ENCODE data around the gene PALLD. TPM values are rescaled to one million over a fixed set of nuclear protein-coding genes. Genes with fewer than 3 reads are reported as not detected.

The PALLD gene
- total RNA-seq, 6 experiments from 2014 or later: 7.7 to 81.6 (median 24.8) TPM

- TF ChIP-seq CTCF (IDR thresholded peaks at IDR 0.05): no peak
These were observed 9.2 kb downstream of the PALLD start for GRCh38 chr4:168506014-168506413.

GRCh38 chr4:168507178-168507815 lies 10.4 kb downstream of the PALLD start:
- ATAC-seq (no peak), DNase-seq (no peak)
- H3K27ac ChIP-seq: no peak overlapping the region

More at GRCh38 chr4:168506014-168506413, 9.2 kb downstream of the PALLD start:
- no peak for ATAC-seq
- 38% methylated on average over 1 of the region's 1 CpG for WGBS (ENCODE audit: insufficient coverage, low coverage, low lambda C conversion rate, missing lambda C conversion rate)
- H3K4me3 ChIP-seq: no peak overlapping the region
- no peaks in the 10 kb centered on the region for H3K36me3 ChIP-seq
- H3K4me1 ChIP-seq: no peaks in the 10 kb centered on the region
- DNase-seq: no peak
- no peak overlapping the region for H3K27ac ChIP-seq
- H3K27me3 ChIP-seq: no peaks in the 10 kb centered on the region
- intact Hi-C loops (cut with DNase I): no loop called here
- H3K9me3 ChIP-seq: no peaks in the 10 kb centered on the region

GRCh38 chr4:168508683-168509082 lies 11.8 kb downstream of the PALLD start:
- 47% methylated on average over 3 of the region's 3 CpGs for WGBS (ENCODE audit: insufficient coverage, low coverage, low lambda C conversion rate, missing lambda C conversion rate)
- TF ChIP-seq CTCF (IDR thresholded peaks at IDR 0.05) (no peak), POLR2A (IDR thresholded peaks at IDR 0.05) (no peak)

More at GRCh38 chr4:168507178-168507815, 10.4 kb downstream of the PALLD start:
- Histone ChIP-seq H3K36me3 (no peaks in the 10 kb centered on the region), H3K4me3 (no peak overlapping the region), H3K9me3 (no peaks in the 10 kb centered on the region), H3K27me3 (no peaks in the 10 kb centered on the region), H3K4me1 (no peaks in the 10 kb centered on the region)
- intact Hi-C loops (cut with DNase I): no loop called here
- 65% methylated on average over 6 of the region's 7 CpGs for WGBS (ENCODE audit: insufficient coverage, low coverage, low lambda C conversion rate, missing lambda C conversion rate)
- no peak for TF ChIP-seq CTCF (IDR thresholded peaks at IDR 0.05)
- no peak for TF ChIP-seq POLR2A (IDR thresholded peaks at IDR 0.05)

GRCh38 chr4:168509786-168510185 lies 12.9 kb downstream of the PALLD start:
- H3K36me3 ChIP-seq: no peaks in the 10 kb centered on the region
- H3K4me1 ChIP-seq: no peaks in the 10 kb centered on the region
- H3K27me3 ChIP-seq: no peaks in the 10 kb centered on the region
- H3K9me3 ChIP-seq: no peaks in the 10 kb centered on the region
- no peak overlapping the region for H3K27ac ChIP-seq
- intact Hi-C loops (cut with DNase I): no loop called here
- ATAC-seq (peak in 1 of 4 donors; percentile 16), DNase-seq (no peak)
- WGBS (ENCODE audit: insufficient coverage, low coverage, low lambda C conversion rate, missing lambda C conversion rate): 53% methylated on average over 4 of the region's 4 CpGs
- TF ChIP-seq CTCF (IDR thresholded peaks at IDR 0.05) (no peak), POLR2A (IDR thresholded peaks at IDR 0.05) (no peak)
- H3K4me3 ChIP-seq: no peak overlapping the region

More at GRCh38 chr4:168508683-168509082, 11.8 kb downstream of the PALLD start:
- Histone ChIP-seq H3K4me3 (no peak overlapping the region), H3K27ac (no peak overlapping the region), H3K36me3 (no peaks in the 10 kb centered on the region), H3K27me3 (no peaks in the 10 kb centered on the region), H3K9me3 (no peaks in the 10 kb centered on the region), H3K4me1 (no peaks in the 10 kb centered on the region)
- intact Hi-C loops (cut with DNase I): no loop called here
- DNase-seq (no peak), ATAC-seq (no peak)

All from right lobe of liver (tissue), 6 donors.